Neural progenitor cell (in vitro differentiated cells): ENCODE data around the gene LIN54. TPM values are rescaled to one million over a fixed set of nuclear protein-coding genes. Genes with fewer than 3 reads are reported as not detected.
"Not testable (repeated sequence)": the region's sequence is repeated elsewhere in the genome, so short reads cannot be mapped to it uniquely, and the experiment has no call there.

Experiments
- DNase-seq: peaks from one replicate; pipeline ENCODE4 v3.0.0-alpha.2; 2016; ENCODE audit warnings: low spot score
- H2AFZ ChIP-seq: fragments of 200-600 bp; sonication (generic); replicated peaks from 2 replicates; pipeline ENCODE4 v1.6.1; 2016; ENCODE audit warnings: antibody characterized with exemption
- H3F3A ChIP-seq: fragments of 200-600 bp; sonication (generic); 2 replicates; pipeline ENCODE4 v1.6.1; 2016; ENCODE audit warnings: antibody characterized with exemption, low read depth
- H3K27ac ChIP-seq: fragments of 200-600 bp; sonication (generic); 2 replicates; pipeline ENCODE4 v1.5.1; 2016; ENCODE audit warnings: mild to moderate bottlenecking
- H3K27me3 ChIP-seq: fragments of 200-600 bp; sonication (generic); 2 replicates; pipeline ENCODE4 v1.6.1; 2016; ENCODE audit warnings: mild to moderate bottlenecking, moderate library complexity
- H3K36me3 ChIP-seq: fragments of 200-600 bp; sonication (generic); 2 replicates; pipeline ENCODE4 v1.5.1; 2016
- H3K4me1 ChIP-seq: fragments of 200-600 bp; sonication (generic); 2 replicates; pipeline ENCODE4 v1.6.1; 2016; ENCODE audit warnings: mixed run types
- H3K4me2 ChIP-seq: fragments of 200-600 bp; sonication (generic); 2 replicates; pipeline ENCODE4 v1.6.1; 2016
- H3K4me3 ChIP-seq: fragments of 200-600 bp; sonication (generic); 2 replicates; pipeline ENCODE4 v1.5.1; 2016
- H3K79me2 ChIP-seq: fragments of 200-600 bp; sonication (generic); 2 replicates; pipeline ENCODE4 v1.6.1; 2016; ENCODE audit warnings: low read depth
- H3K9ac ChIP-seq: fragments of 200-600 bp; sonication (generic); 2 replicates; pipeline ENCODE4 v1.6.1; 2016
- H3K9me3 ChIP-seq: fragments of 200-600 bp; sonication (generic); 2 replicates; pipeline ENCODE4 v1.5.1; 2016; ENCODE audit warnings: low read depth
- H4K20me1 ChIP-seq: fragments of 200-600 bp; sonication (generic); 2 replicates; pipeline ENCODE4 v1.6.1; 2016; ENCODE audit warnings: low read depth
- H3K27ac Mint-ChIP-seq: 3 replicates; pipeline ENCODE4 v1.8.0; 2021; ENCODE audit warnings: mixed read lengths
- H3K27me3 Mint-ChIP-seq: 2 replicates; pipeline ENCODE4 v1.8.0; 2022; ENCODE audit warnings: low read depth, mild to moderate bottlenecking, inconsistent platforms, moderate library complexity, mixed read lengths; ENCODE audit not compliant: insufficient read depth
- H3K36me3 Mint-ChIP-seq: 3 replicates; pipeline ENCODE4 v1.8.0; 2021; ENCODE audit warnings: mixed read lengths
- H3K4me1 Mint-ChIP-seq: 3 replicates; pipeline ENCODE4 v1.8.0; 2021; ENCODE audit warnings: mixed read lengths
- H3K4me3 Mint-ChIP-seq: 3 replicates; pipeline ENCODE4 v1.8.0; 2021; ENCODE audit warnings: mild to moderate bottlenecking, moderate library complexity, mixed read lengths
- H3K9me3 Mint-ChIP-seq: 3 replicates; pipeline ENCODE4 v1.8.0; 2020; ENCODE audit warnings: mixed read lengths
- CTCF ChIP-seq: fragments of 200-600 bp; sonication (generic); IDR thresholded peaks from 2 replicates; pipeline ENCODE4 v1.5.1; 2017; ENCODE audit warnings: antibody characterized with exemption, mild to moderate bottlenecking
- EZH2 ChIP-seq: fragments of 200-600 bp; sonication (generic); IDR thresholded peaks from 2 replicates; pipeline ENCODE4 v1.6.1; 2017; ENCODE audit warnings: antibody characterized with exemption, mild to moderate bottlenecking, moderate library complexity
- EZH2phosphoT487 ChIP-seq: fragments of 200-600 bp; sonication (generic); IDR thresholded peaks from 2 replicates; pipeline ENCODE4 v1.6.1; 2017; ENCODE audit warnings: antibody characterized with exemption
- total RNA-seq: library from RNA; depleted of rRNA; stranded (reverse); fragments of >200 nt; gene quantifications from 2 replicates; pipeline ENCODE4 v1.2.3, GENCODE V29; 2015; ENCODE audit warnings: low replicate concordance

LIN54 gene
- total RNA-seq, 1 donor from 2014 or later, result 27.4 TPM

- Mint-ChIP-seq H3K4me1 (no peaks in the 10 kb centered on the region), H3K36me3 (peaks cover 6% of the 10 kb centered on the region), H3K9me3 (peaks cover 4% of the 10 kb centered on the region), H3K4me3 (no peak overlapping the region), H3K27ac (peak overlapping the region; percentile 47), H3K27me3 (no peaks in the 10 kb centered on the region)
- TF ChIP-seq CTCF (no peak), EZH2phosphoT487 (no peak), EZH2 (no peak)
- H3K9ac ChIP-seq, result no peak overlapping the region
- H3K79me2 ChIP-seq, result peaks cover 46% of the 10 kb centered on the region
- H3F3A ChIP-seq, result no peaks in the 10 kb centered on the region
- H3K27ac ChIP-seq, result no peak overlapping the region
- H3K4me3 ChIP-seq, result no peak overlapping the region
- no peaks in the 10 kb centered on the region for H3K9me3 ChIP-seq
- H3K4me2 ChIP-seq, result no peak overlapping the region
- no peaks in the 10 kb centered on the region for H3K36me3 ChIP-seq
- H3K27me3 ChIP-seq, result no peaks in the 10 kb centered on the region
- H2AFZ ChIP-seq, result no peak overlapping the region
- H4K20me1 ChIP-seq, result no peaks in the 10 kb centered on the region
- no peak for DNase-seq
- no peaks in the 10 kb centered on the region for H3K4me1 ChIP-seq
Measured at GRCh38 chr4:82989575-82990429, 20.8 kb downstream of the LIN54 start.

DNA sequence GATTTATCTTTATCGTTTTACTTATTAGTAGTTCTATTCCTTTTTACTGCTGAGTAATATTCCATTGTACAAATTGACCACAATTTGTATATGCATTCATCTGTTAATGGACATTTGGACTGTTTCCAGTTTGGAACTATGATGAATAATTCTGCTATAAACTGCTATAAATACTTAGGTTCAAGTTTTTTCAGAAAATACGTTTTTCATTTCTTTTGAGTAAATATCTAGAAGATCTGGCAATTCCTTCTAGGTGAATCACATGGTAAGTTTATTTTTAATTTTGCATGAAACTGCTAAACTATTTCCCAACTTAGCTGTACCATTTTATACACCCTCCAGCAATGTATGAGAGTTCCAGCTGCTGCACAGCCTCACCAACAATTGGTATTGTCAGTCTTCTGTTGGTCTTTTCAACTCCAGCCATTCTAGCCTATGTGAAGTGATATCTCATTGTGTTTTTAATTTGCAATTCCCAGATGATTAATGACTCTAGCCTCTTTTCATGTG lies 22.2 kb downstream of the LIN54 start:
- H3K4me1 Mint-ChIP-seq, result no peaks in the 10 kb centered on the region
- no peaks in the 10 kb centered on the region for H3F3A ChIP-seq
- TF ChIP-seq EZH2phosphoT487 (no peak), EZH2 (no peak), CTCF (no peak)
- no peak overlapping the region for H2AFZ ChIP-seq
- H3K9me3 ChIP-seq, result no peaks in the 10 kb centered on the region
- H3K4me3 Mint-ChIP-seq, result no peak overlapping the region
- H3K79me2 ChIP-seq, result peaks cover 37% of the 10 kb centered on the region
- H4K20me1 ChIP-seq, result no peaks in the 10 kb centered on the region
- no peak overlapping the region for H3K27ac ChIP-seq
- no peak for DNase-seq
- no peak overlapping the region for H3K4me3 ChIP-seq
- no peaks in the 10 kb centered on the region for H3K36me3 ChIP-seq
- H3K27ac Mint-ChIP-seq, result no peak overlapping the region
- H3K4me1 ChIP-seq, result no peaks in the 10 kb centered on the region
- no peaks in the 10 kb centered on the region for H3K27me3 Mint-ChIP-seq
- no peak overlapping the region for H3K9ac ChIP-seq
- no peak overlapping the region for H3K4me2 ChIP-seq
- H3K36me3 Mint-ChIP-seq, result peaks cover 6% of the 10 kb centered on the region
- H3K9me3 Mint-ChIP-seq, result peaks cover 4% of the 10 kb centered on the region
- no peaks in the 10 kb centered on the region for H3K27me3 ChIP-seq

GRCh38 chr4:82987519-82987918 lies 23.1 kb downstream of the LIN54 start:
- not testable (repeated sequence) for H3K27ac Mint-ChIP-seq

GRCh38 chr4:82984459-82984858 lies 26.2 kb downstream of the LIN54 start:
- Histone ChIP-seq H2AFZ (no peak overlapping the region), H3F3A (no peaks in the 10 kb centered on the region), H3K27me3 (no peaks in the 10 kb centered on the region), H3K4me1 (no peaks in the 10 kb centered on the region), H3K4me2 (no peak overlapping the region), H4K20me1 (no peaks in the 10 kb centered on the region), H3K79me2 (peaks cover 19% of the 10 kb centered on the region), H3K27ac (no peak overlapping the region), H3K36me3 (peaks cover 5% of the 10 kb centered on the region), H3K9me3 (no peaks in the 10 kb centered on the region), H3K9ac (no peak overlapping the region), H3K4me3 (no peak overlapping the region)
- H3K9me3 Mint-ChIP-seq, result peaks cover 4% of the 10 kb centered on the region
- H3K4me1 Mint-ChIP-seq, result no peaks in the 10 kb centered on the region
- H3K36me3 Mint-ChIP-seq, result peaks cover 4% of the 10 kb centered on the region
- DNase-seq, result no peak
- no peak for TF ChIP-seq EZH2
- no peak for TF ChIP-seq CTCF
- no peak for TF ChIP-seq EZH2phosphoT487
- no peak overlapping the region for H3K27ac Mint-ChIP-seq
- H3K4me3 Mint-ChIP-seq, result no peak overlapping the region
- H3K27me3 Mint-ChIP-seq, result no peaks in the 10 kb centered on the region

More at GRCh38 chr4:82987519-82987918, 23.1 kb downstream of the LIN54 start:
- H3K36me3 Mint-ChIP-seq, H3K4me1 Mint-ChIP-seq, H2AFZ ChIP-seq, H3K4me3 Mint-ChIP-seq, H3K4me1 ChIP-seq, H3K9ac ChIP-seq, DNase-seq, H3K9me3 Mint-ChIP-seq, H3K4me3 ChIP-seq, H3K4me2 ChIP-seq, H3K27me3 Mint-ChIP-seq, H3K36me3 ChIP-seq, H3K27ac ChIP-seq, H3F3A ChIP-seq, H4K20me1 ChIP-seq, H3K27me3 ChIP-seq, H3K9me3 ChIP-seq: not testable (repeated sequence)
- peaks cover 35% of the 10 kb centered on the region for H3K79me2 ChIP-seq
